HepG2 (cell line): Measurements from ENCODE around the gene IL36B. TPM values are rescaled to one million over a fixed set of nuclear protein-coding genes. Genes with fewer than 3 reads are reported as not detected.

Experiments used
- MED13 ChIP-seq: sonication (generic); formaldehyde crosslinking; IDR thresholded peaks from 2 replicates; pipeline ENCODE4 v1.5.0; 2020; ENCODE audit warnings: missing genetic modification reagents
- SSRP1 ChIP-seq: IDR thresholded peaks from 2 replicates; pipeline ENCODE4 v1.6.1; 2016; ENCODE audit warnings: control low read depth
- ZNF382 ChIP-seq: sonication (generic); formaldehyde crosslinking; IDR thresholded peaks from 2 replicates; pipeline ENCODE4 v1.5.0; 2020; ENCODE audit warnings: missing genetic modification reagents, mild to moderate bottlenecking, borderline replicate concordance
- ZNF383 ChIP-seq: sonication (generic); formaldehyde crosslinking; IDR thresholded peaks from 2 replicates; pipeline ENCODE4 v1.4.0; 2020; ENCODE audit warnings: missing genetic modification reagents, mild to moderate bottlenecking, borderline replicate concordance
- ZNF7 ChIP-seq: IDR thresholded peaks from 2 replicates; pipeline ENCODE4 v1.6.1; 2016; ENCODE audit warnings: missing biosample characterization, missing genetic modification reagents
- ZNF790 ChIP-seq: sonication (generic); formaldehyde crosslinking; IDR thresholded peaks from 2 replicates; pipeline ENCODE4 v1.8.0; 2022; ENCODE audit warnings: missing genetic modification reagents, mild to moderate bottlenecking, borderline replicate concordance
- polyA plus RNA-seq, 8 experiments: library from polyadenylated mRNA; depleted of rRNA in 3 of 8; stranded (reverse) in 7 of 8; unstranded in 1 of 8; fragments of >200 nt; fragmentation: Illumina TruSeq in 4 of 8; extraction: Trizol in 4 of 8; gene quantifications; 2 replicates each; pipeline versions ENCODE4 v1.2.1 to v1.2.3, GENCODE V29; 2011 to 2016; ENCODE audit warnings: low read depth in 4 of 8, missing spikeins in 1 of 8, mixed read lengths in 1 of 8; ENCODE audit not compliant: insufficient read depth in 1 of 8
- total RNA-seq, 5 experiments: library from RNA; depleted of rRNA; stranded (reverse); fragments of >200 nt; fragmentation: Illumina TruSeq; extraction: Trizol; gene quantifications; 2 replicates each; pipeline ENCODE4 v1.2.3, GENCODE V29; 2016; ENCODE audit warnings: low read depth in 1 of 5
- TF ChIP-seq, protein P1 (sequence below): sonication (generic); formaldehyde crosslinking; IDR thresholded peaks from 2 replicates; pipeline ENCODE4 v1.4.0; 2020; ENCODE audit warnings: missing genetic modification reagents
- TF ChIP-seq, protein P2 (sequence below): sonication (generic); formaldehyde crosslinking; IDR thresholded peaks from 2 replicates; pipeline ENCODE4 v1.5.1; 2020; ENCODE audit warnings: mild to moderate bottlenecking, missing genetic modification reagents
- TF ChIP-seq, protein P3 (sequence below): sonication (generic); formaldehyde crosslinking; IDR thresholded peaks from 2 replicates; pipeline ENCODE4 v1.5.0; 2020; ENCODE audit warnings: missing genetic modification reagents, mild to moderate bottlenecking, borderline replicate concordance

The IL36B gene
- total and polyA plus RNA-seq, 2 of the 13 experiments (the other 11 are each of a cell fraction or from before 2014, with no cell fraction given), result not detected

DNA sequence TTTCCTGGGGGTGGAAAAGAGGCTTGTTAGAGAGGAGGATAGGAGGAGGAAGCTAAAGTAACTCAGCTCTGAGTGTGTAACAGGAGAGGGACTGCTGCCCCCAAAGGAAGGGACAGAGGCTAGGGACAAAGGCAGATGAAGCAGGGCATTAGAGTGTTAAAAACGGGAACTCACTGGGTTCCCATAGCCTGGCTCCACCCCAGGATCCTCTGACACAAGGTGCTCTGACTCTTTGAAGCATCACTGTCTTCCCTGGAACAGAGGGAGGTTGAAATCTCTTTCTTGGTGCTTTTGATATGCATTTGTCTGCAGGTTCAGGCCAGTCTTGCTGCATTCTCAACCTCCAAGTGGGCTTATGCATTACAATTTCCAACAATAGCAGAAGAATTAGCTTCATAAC lies 24.6 kb downstream of the IL36B start (continued):
- TF ChIP-seq ZNF382 (CRISPR knock-in tag) (no peak), ZNF7 (CRISPR knock-in tag) (no peak), MED13 (CRISPR knock-in tag) (no peak), ZNF383 (no peak), ZNF790 (CRISPR knock-in tag) (no peak), SSRP1 (CRISPR knock-in tag) (no peak)
- TF ChIP-seq, protein P1, sequence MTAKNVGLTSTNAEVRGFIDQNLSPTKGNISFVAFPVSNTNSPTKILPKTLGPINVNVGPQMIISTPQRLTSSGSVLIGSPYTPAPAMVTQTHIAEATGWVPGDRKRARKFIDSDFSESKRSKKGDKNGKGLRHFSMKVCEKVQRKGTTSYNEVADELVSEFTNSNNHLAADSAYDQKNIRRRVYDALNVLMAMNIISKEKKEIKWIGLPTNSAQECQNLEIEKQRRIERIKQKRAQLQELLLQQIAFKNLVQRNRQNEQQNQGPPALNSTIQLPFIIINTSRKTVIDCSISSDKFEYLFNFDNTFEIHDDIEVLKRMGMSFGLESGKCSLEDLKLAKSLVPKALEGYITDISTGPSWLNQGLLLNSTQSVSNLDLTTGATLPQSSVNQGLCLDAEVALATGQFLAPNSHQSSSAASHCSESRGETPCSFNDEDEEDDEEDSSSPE (CRISPR knock-in tag), result no peak
- TF ChIP-seq, protein P2, sequence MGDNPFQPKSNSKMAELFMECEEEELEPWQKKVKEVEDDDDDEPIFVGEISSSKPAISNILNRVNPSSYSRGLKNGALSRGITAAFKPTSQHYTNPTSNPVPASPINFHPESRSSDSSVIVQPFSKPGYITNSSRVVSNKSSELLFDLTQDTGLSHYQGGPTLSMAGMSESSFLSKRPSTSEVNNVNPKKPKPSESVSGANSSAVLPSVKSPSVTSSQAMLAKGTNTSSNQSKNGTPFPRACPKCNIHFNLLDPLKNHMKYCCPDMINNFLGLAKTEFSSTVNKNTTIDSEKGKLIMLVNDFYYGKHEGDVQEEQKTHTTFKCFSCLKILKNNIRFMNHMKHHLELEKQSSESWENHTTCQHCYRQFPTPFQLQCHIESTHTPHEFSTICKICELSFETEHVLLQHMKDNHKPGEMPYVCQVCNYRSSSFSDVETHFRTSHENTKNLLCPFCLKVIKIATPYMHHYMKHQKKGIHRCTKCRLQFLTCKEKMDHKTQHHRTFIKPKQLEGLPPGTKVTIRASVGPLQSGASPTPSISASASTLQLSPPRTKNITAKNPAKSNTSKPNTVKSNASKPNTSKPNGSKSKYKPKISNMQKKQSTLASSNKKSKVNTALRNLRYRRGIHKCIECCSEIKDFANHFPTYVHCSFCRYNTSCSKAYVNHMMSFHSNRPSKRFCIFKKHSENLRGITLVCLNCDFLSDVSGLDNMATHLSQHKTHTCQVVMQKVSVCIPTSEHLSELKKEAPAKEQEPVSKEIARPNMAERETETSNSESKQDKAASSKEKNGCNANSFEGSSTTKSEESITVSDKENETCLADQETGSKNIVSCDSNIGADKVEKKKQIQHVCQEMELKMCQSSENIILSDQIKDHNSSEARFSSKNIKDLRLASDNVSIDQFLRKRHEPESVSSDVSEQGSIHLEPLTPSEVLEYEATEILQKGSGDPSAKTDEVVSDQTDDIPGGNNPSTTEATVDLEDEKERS (CRISPR knock-in tag), result no peak
- TF ChIP-seq, protein P3, sequence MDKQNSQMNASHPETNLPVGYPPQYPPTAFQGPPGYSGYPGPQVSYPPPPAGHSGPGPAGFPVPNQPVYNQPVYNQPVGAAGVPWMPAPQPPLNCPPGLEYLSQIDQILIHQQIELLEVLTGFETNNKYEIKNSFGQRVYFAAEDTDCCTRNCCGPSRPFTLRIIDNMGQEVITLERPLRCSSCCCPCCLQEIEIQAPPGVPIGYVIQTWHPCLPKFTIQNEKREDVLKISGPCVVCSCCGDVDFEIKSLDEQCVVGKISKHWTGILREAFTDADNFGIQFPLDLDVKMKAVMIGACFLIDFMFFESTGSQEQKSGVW (CRISPR knock-in tag), result no peak
